Osteocyte (in vitro differentiated cells): ENCODE results near the gene ERN1. TPM values are rescaled to one million over a fixed set of nuclear protein-coding genes. Genes with fewer than 3 reads are reported as not detected.

Experiments used
- DNase-seq: peaks from one replicate; pipeline ENCODE4 v3.0.0; 2021; ENCODE audit warnings: mixed read lengths; ENCODE audit not compliant: unreplicated experiment; ENCODE audit errors: extremely low spot score
- H3K27ac Mint-ChIP-seq: one replicate; pipeline ENCODE4 v1.8.0; 2021; ENCODE audit warnings: mild to moderate bottlenecking, mixed read lengths; ENCODE audit not compliant: unreplicated experiment
- H3K27me3 Mint-ChIP-seq: one replicate; pipeline ENCODE4 v1.8.0; 2021; ENCODE audit warnings: mixed read lengths; ENCODE audit not compliant: unreplicated experiment
- H3K36me3 Mint-ChIP-seq: one replicate; pipeline ENCODE4 v1.8.0; 2021; ENCODE audit warnings: mixed read lengths; ENCODE audit not compliant: unreplicated experiment
- H3K4me1 Mint-ChIP-seq: one replicate; pipeline ENCODE4 v1.8.0; 2021; ENCODE audit warnings: mixed read lengths; ENCODE audit not compliant: unreplicated experiment
- H3K4me3 Mint-ChIP-seq: one replicate; pipeline ENCODE4 v1.8.0; 2021; ENCODE audit warnings: mild to moderate bottlenecking, moderate library complexity, mixed read lengths; ENCODE audit not compliant: unreplicated experiment
- H3K9me3 Mint-ChIP-seq: one replicate; pipeline ENCODE4 v1.8.0; 2021; ENCODE audit warnings: mixed read lengths; ENCODE audit not compliant: unreplicated experiment
- CTCF ChIP-seq: fragments of 200-600 bp; sonication (generic); IDR thresholded peaks from 2 replicates; pipeline ENCODE4 v1.5.0; 2021; ENCODE audit warnings: antibody characterized with exemption, mild to moderate bottlenecking, moderate library complexity
- total RNA-seq: library from RNA; stranded (reverse); gene quantifications from 2 replicates; pipeline ENCODE4 v1.2.1, GENCODE V29; 2021

ERN1 gene
- total RNA-seq, 1 donor from 2014 or later = 21.4 TPM

- peak overlapping the region; percentile 77 for H3K27ac Mint-ChIP-seq
- no peak for DNase-seq
- no peak for TF ChIP-seq CTCF
- H3K4me1 Mint-ChIP-seq = peaks cover 58% of the 10 kb centered on the region
- H3K27me3 Mint-ChIP-seq = no peaks in the 10 kb centered on the region
- H3K36me3 Mint-ChIP-seq = peaks cover 33% of the 10 kb centered on the region
- no peaks in the 10 kb centered on the region for H3K9me3 Mint-ChIP-seq
- no peak overlapping the region for H3K4me3 Mint-ChIP-seq
These were observed 26.7 kb upstream of the ERN1 start for GRCh38 chr17:64156670-64157069.

GRCh38 chr17:64155751-64156544, 26.0 kb upstream of the ERN1 start:
- peak; percentile 77 for DNase-seq

GRCh38 chr17:64155129-64155528, 25.2 kb upstream of the ERN1 start:
- no peaks in the 10 kb centered on the region for H3K9me3 Mint-ChIP-seq
- no peak for TF ChIP-seq CTCF
- peaks cover 35% of the 10 kb centered on the region for H3K36me3 Mint-ChIP-seq
- peak; percentile 46 for DNase-seq
- no peaks in the 10 kb centered on the region for H3K27me3 Mint-ChIP-seq
- no peak overlapping the region for H3K4me3 Mint-ChIP-seq
- peaks cover 54% of the 10 kb centered on the region for H3K4me1 Mint-ChIP-seq
- peak overlapping the region; percentile 72 for H3K27ac Mint-ChIP-seq

More at GRCh38 chr17:64155751-64156544, 26.0 kb upstream of the ERN1 start:
- no peaks in the 10 kb centered on the region for H3K27me3 Mint-ChIP-seq
- H3K36me3 Mint-ChIP-seq = peaks cover 31% of the 10 kb centered on the region
- no peaks in the 10 kb centered on the region for H3K9me3 Mint-ChIP-seq
- H3K4me3 Mint-ChIP-seq = no peak overlapping the region
- H3K27ac Mint-ChIP-seq = peak overlapping the region; percentile 77
- H3K4me1 Mint-ChIP-seq = peaks cover 58% of the 10 kb centered on the region
- TF ChIP-seq CTCF = no peak

- no peak for TF ChIP-seq CTCF
- H3K36me3 Mint-ChIP-seq = peaks cover 37% of the 10 kb centered on the region
- peaks cover 54% of the 10 kb centered on the region for H3K4me1 Mint-ChIP-seq
- H3K9me3 Mint-ChIP-seq = no peaks in the 10 kb centered on the region
- DNase-seq = peak; percentile 59
- H3K4me3 Mint-ChIP-seq = no peak overlapping the region
- peak overlapping the region; percentile 72 for H3K27ac Mint-ChIP-seq
- no peaks in the 10 kb centered on the region for H3K27me3 Mint-ChIP-seq
These were observed 24.8 kb upstream of the ERN1 start for GRCh38 chr17:64154717-64155116.

- Mint-ChIP-seq H3K9me3 (no peaks in the 10 kb centered on the region), H3K27me3 (no peaks in the 10 kb centered on the region), H3K4me1 (peaks cover 52% of the 10 kb centered on the region), H3K4me3 (no peak overlapping the region), H3K36me3 (peaks cover 40% of the 10 kb centered on the region), H3K27ac (peak overlapping the region; percentile 72)
- no peak for TF ChIP-seq CTCF
- DNase-seq = peak; percentile 42
These were observed 24.4 kb upstream of the ERN1 start for GRCh38 chr17:64154313-64154695.
